CD14-positive monocyte (primary cell): ENCODE data around the gene TBC1D32. TPM values are rescaled to one million over a fixed set of nuclear protein-coding genes. Genes with fewer than 3 reads are reported as not detected.
"Not testable (repeated sequence)": the region's sequence is repeated elsewhere in the genome, so short reads cannot be mapped to it uniquely, and the experiment has no call there.

Experiments used
- DNase-seq, 3 donors: peaks; one replicate each; pipeline ENCODE4 v3.0.0-alpha.2; 2011 to 2022
- H2AFZ ChIP-seq: 2 replicates; pipeline ENCODE4 v1.6.0; 2012; ENCODE audit warnings: mild to moderate bottlenecking, low read depth, low read length, inconsistent platforms; ENCODE audit not compliant: insufficient read depth, poor library complexity, severe bottlenecking
- H3K27ac ChIP-seq, 2 donors: 1 replicate in 1 of 2; 2 replicates in 1 of 2; pipeline ENCODE4 v1.5.1; 2012 to 2013; ENCODE audit warnings: low read length in 2 of 2, control low read depth in 1 of 2, inconsistent platforms in 1 of 2, low read depth in 1 of 2, mild to moderate bottlenecking in 1 of 2
- H3K27me3 ChIP-seq, 2 donors: one replicate each; pipeline versions ENCODE4 v1.6.0 to v1.6.1; 2011 to 2013; ENCODE audit warnings: low read length in 2 of 2; ENCODE audit not compliant: control insufficient read depth in 2 of 2, insufficient read depth in 2 of 2
- H3K36me3 ChIP-seq, 2 donors: replicated peaks in 1 of 2; 1 replicate in 1 of 2; 2 replicates in 1 of 2; pipeline versions ENCODE4 v1.5.1 to v1.6.1; 2012 to 2013; ENCODE audit warnings: low read length in 2 of 2, control low read depth in 1 of 2, inconsistent platforms in 1 of 2, mild to moderate bottlenecking in 1 of 2; ENCODE audit not compliant: insufficient read depth in 2 of 2, control insufficient read depth in 1 of 2
- H3K4me1 ChIP-seq, 2 donors: 1 replicate in 1 of 2; 2 replicates in 1 of 2; pipeline versions ENCODE4 v1.5.1 to v1.6.1; 2012 to 2013; ENCODE audit warnings: low read length in 2 of 2, control low read depth in 1 of 2, inconsistent platforms in 1 of 2, mild to moderate bottlenecking in 1 of 2, moderate library complexity in 1 of 2; ENCODE audit not compliant: insufficient read depth in 2 of 2, control insufficient read depth in 1 of 2
- H3K4me2 ChIP-seq: replicated peaks from 2 replicates; pipeline ENCODE3; 2012; ENCODE audit warnings: low read length, moderate library complexity, mild to moderate bottlenecking; ENCODE audit not compliant: poor library complexity, severe bottlenecking; ENCODE audit errors: extremely low read depth
- H3K4me3 ChIP-seq, 3 experiments: fragments of 200-600 bp in 1 of 3; sonication (generic) in 1 of 3; replicated peaks in 1 of 3; 1 replicate in 2 of 3; 2 replicates in 1 of 3; pipeline ENCODE4 v1.5.1; 2011 to 2013; ENCODE audit warnings: low read length in 3 of 3, mild to moderate bottlenecking in 3 of 3, control low read depth in 2 of 3, low read depth in 2 of 3, inconsistent platforms in 1 of 3, moderate library complexity in 1 of 3
- H3K79me2 ChIP-seq: 2 replicates; pipeline ENCODE4 v1.6.0; 2012; ENCODE audit warnings: mild to moderate bottlenecking, control low read depth, inconsistent platforms, low read length, moderate library complexity; ENCODE audit not compliant: insufficient read depth
- H3K9ac ChIP-seq: 2 replicates; pipeline ENCODE4 v1.6.0; 2017; ENCODE audit warnings: low read length, mild to moderate bottlenecking; ENCODE audit not compliant: insufficient read depth, poor library complexity, severe bottlenecking
- H3K9me3 ChIP-seq, 2 donors: replicated peaks in 1 of 2; 1 replicate in 1 of 2; 2 replicates in 1 of 2; pipeline versions ENCODE4 v1.5.1 to v1.6.1; 2012 to 2013; ENCODE audit warnings: low read length in 2 of 2, control low read depth in 1 of 2; ENCODE audit not compliant: control insufficient read depth in 1 of 2, insufficient read depth in 1 of 2
- H4K20me1 ChIP-seq: 2 replicates; pipeline ENCODE4 v1.6.0; 2012; ENCODE audit warnings: mild to moderate bottlenecking, low read length, control low read depth, moderate library complexity; ENCODE audit not compliant: insufficient read depth
- H3K27ac Mint-ChIP-seq, 7 donors: one replicate each; pipeline ENCODE4 v1.8.0; 2020; ENCODE audit warnings: mild to moderate bottlenecking in 7 of 7, mixed read lengths in 7 of 7, moderate library complexity in 6 of 7, inconsistent platforms in 2 of 7
- H3K27me3 Mint-ChIP-seq, 3 donors: one replicate each; pipeline ENCODE4 v1.8.0; 2021 to 2022; ENCODE audit warnings: low read depth in 3 of 3, mild to moderate bottlenecking in 3 of 3, mixed read lengths in 3 of 3, moderate library complexity in 3 of 3, inconsistent platforms in 1 of 3
- H3K36me3 Mint-ChIP-seq, 2 donors: one replicate each; pipeline ENCODE4 v1.8.0; 2020; ENCODE audit warnings: mixed read lengths in 2 of 2, inconsistent platforms in 1 of 2, mild to moderate bottlenecking in 1 of 2
- H3K4me1 Mint-ChIP-seq: one replicate; pipeline ENCODE4 v1.8.0; 2020; ENCODE audit warnings: mild to moderate bottlenecking, mixed read lengths
- H3K4me3 Mint-ChIP-seq, 2 donors: one replicate each; pipeline ENCODE4 v1.8.0; 2020; ENCODE audit warnings: mild to moderate bottlenecking in 2 of 2, mixed read lengths in 2 of 2, moderate library complexity in 1 of 2
- H3K9me3 Mint-ChIP-seq, 7 donors: one replicate each; pipeline ENCODE4 v1.8.0; 2020 to 2022; ENCODE audit warnings: mixed read lengths in 7 of 7, mild to moderate bottlenecking in 6 of 7, moderate library complexity in 6 of 7, inconsistent platforms in 2 of 7
- CTCF ChIP-seq: fragments of 200-600 bp; IDR thresholded peaks from one replicate; pipeline ENCODE4 v1.8.0; 2022; ENCODE audit warnings: antibody characterized with exemption, mild to moderate bottlenecking
- WGBS: methylation state at CpG from one replicate; pipeline ENCODE4 v1.1.5; 2013; ENCODE audit warnings: missing lambda C conversion rate; ENCODE audit not compliant: insufficient coverage; 5-methylcytosine and 5-hydroxymethylcytosine counted together
- intact Hi-C, 2 donors: fragments of 100-400 bp; cut with micrococcal nuclease; formaldehyde crosslinking; loops; one replicate each; pipeline versions ENCODE4 v1.15.0 to v1.15.1; 2023
- polyA plus RNA-seq, 3 donors: library from polyadenylated mRNA; depleted of rRNA in 1 of 3; unstranded in 2 of 3; stranded (reverse) in 1 of 3; fragments of 300-500 nt in 2 of 3; fragments of >200 nt in 1 of 3; fragmentation: Illumina TruSeq in 2 of 3; gene quantifications; 1 replicate in 2 of 3; 2 replicates in 1 of 3; pipeline ENCODE4 v1.2.3, GENCODE V29; 2012 to 2021

Gene TBC1D32
- polyA plus RNA-seq, 3 donors = 0.23 to 0.64 TPM; not detected in 1

GRCh38 chr6:121043211-121043610 is 291.1 kb downstream of the TBC1D32 start:
- H2AFZ ChIP-seq, DNase-seq, H3K4me1 Mint-ChIP-seq, intact Hi-C loops, H3K27ac Mint-ChIP-seq, H3K9me3 ChIP-seq, H3K36me3 Mint-ChIP-seq, H3K4me1 ChIP-seq, H3K27me3 Mint-ChIP-seq, H3K4me3 Mint-ChIP-seq, H3K4me2 ChIP-seq, H3K9ac ChIP-seq, H4K20me1 ChIP-seq, H3K4me3 ChIP-seq, H3K27me3 ChIP-seq, H3K36me3 ChIP-seq, H3K27ac ChIP-seq, H3K79me2 ChIP-seq: not testable (repeated sequence)
- WGBS = no CpG with 5 or more reads among the region's 6 CpGs
- peaks cover 9 to 17% (median 14%) of the 10 kb centered on the region in 7 donors for H3K9me3 Mint-ChIP-seq

GRCh38 chr6:121042766-121043165 is 291.5 kb downstream of the TBC1D32 start:
- H3K27me3 Mint-ChIP-seq = peaks cover 0 to 2% (median 0%) of the 10 kb centered on the region in 3 donors
- intact Hi-C loops = no loop called here
- H3K4me3 Mint-ChIP-seq = no peak overlapping the region
- no peak for DNase-seq
- no peaks in the 10 kb centered on the region for H3K36me3 Mint-ChIP-seq
- no peaks in the 10 kb centered on the region for H3K4me1 Mint-ChIP-seq
- no peak overlapping the region for H3K4me2 ChIP-seq
- H3K27me3 ChIP-seq = no peaks in the 10 kb centered on the region
- no peaks in the 10 kb centered on the region for H4K20me1 ChIP-seq
- H3K4me1 ChIP-seq = no peaks in the 10 kb centered on the region
- H3K9me3 ChIP-seq = peaks cover 0 to 9% of the 10 kb centered on the region in 2 donors
- H3K27ac Mint-ChIP-seq = no peak overlapping the region
- WGBS = 96% methylated on average over 12 of the region's 13 CpGs
- no peak for TF ChIP-seq CTCF
- no peak overlapping the region for H3K9ac ChIP-seq
- no peaks in the 10 kb centered on the region for H3K36me3 ChIP-seq
- H3K27ac ChIP-seq = no peak overlapping the region
- no peak overlapping the region for H2AFZ ChIP-seq
- H3K79me2 ChIP-seq = no peaks in the 10 kb centered on the region
- no peak overlapping the region for H3K4me3 ChIP-seq
- H3K9me3 Mint-ChIP-seq = peaks cover 9 to 17% (median 14%) of the 10 kb centered on the region in 7 donors
